KMS-11 (cell line): ENCODE measurements around the gene RPRD1A.
"Not testable (repeated sequence)": the region's sequence is repeated elsewhere in the genome, so short reads cannot be mapped to it uniquely, and the experiment has no call there.

Experiments
- H2AFZ ChIP-seq: fragments of 200-600 bp; sonication (generic); 2 replicates; pipeline ENCODE4 v1.6.1; 2016; ENCODE audit warnings: antibody characterized with exemption, mixed run types, low read depth
- H3K27ac ChIP-seq: fragments of 200-600 bp; sonication (generic); 2 replicates; pipeline ENCODE4 v1.6.1; 2016; ENCODE audit warnings: mild to moderate bottlenecking, mixed run types
- H3K27me3 ChIP-seq: fragments of 200-600 bp; sonication (generic); 2 replicates; pipeline ENCODE4 v1.6.1; 2017; ENCODE audit warnings: mild to moderate bottlenecking, low read depth, mixed run types, moderate library complexity; ENCODE audit not compliant: insufficient read depth
- H3K36me3 ChIP-seq: fragments of 200-600 bp; sonication (generic); 2 replicates; pipeline ENCODE4 v1.6.1; 2017; ENCODE audit warnings: mild to moderate bottlenecking, mixed run types; ENCODE audit not compliant: insufficient read depth
- H3K4me1 ChIP-seq: fragments of 200-600 bp; sonication (generic); 2 replicates; pipeline ENCODE4 v1.6.1; 2016; ENCODE audit warnings: mild to moderate bottlenecking, low read depth, mixed run types; ENCODE audit not compliant: poor library complexity, severe bottlenecking
- H3K4me2 ChIP-seq: fragments of 200-600 bp; sonication (generic); 2 replicates; pipeline ENCODE4 v1.7.0; 2016; ENCODE audit warnings: mild to moderate bottlenecking, mixed run types
- H3K4me3 ChIP-seq: fragments of 200-600 bp; sonication (generic); IDR thresholded peaks from 2 replicates; pipeline ENCODE4 v1.6.1; 2017; ENCODE audit warnings: low read depth, low read length, mixed read lengths; ENCODE audit not compliant: insufficient read depth
- H3K79me2 ChIP-seq: fragments of 200-600 bp; sonication (generic); 2 replicates; pipeline ENCODE4 v1.6.1; 2016; ENCODE audit warnings: low read depth, mixed run types; ENCODE audit not compliant: insufficient read depth
- H3K9ac ChIP-seq: fragments of 200-600 bp; sonication (generic); 2 replicates; pipeline ENCODE4 v1.6.1; 2016; ENCODE audit warnings: mild to moderate bottlenecking, mixed run types
- H4K20me1 ChIP-seq: fragments of 200-600 bp; sonication (generic); 2 replicates; pipeline ENCODE4 v1.6.1; 2016; ENCODE audit warnings: mild to moderate bottlenecking, mixed run types; ENCODE audit not compliant: insufficient read depth
- CTCF ChIP-seq: fragments of 200-600 bp; sonication (generic); conservative IDR thresholded peaks from 2 replicates; pipeline ENCODE4 v1.6.1; 2017; ENCODE audit warnings: low read depth, mild to moderate bottlenecking, antibody characterized with exemption, low read length, moderate library complexity, mixed read lengths

The RPRD1A gene

GRCh38 chr18:35972197-35973000 lies 95.0 kb downstream of the RPRD1A start, which contains the start of gene RMP24:
Gene RMP24 (plus strand): TSS chr18:35972679.
- H3K27ac ChIP-seq, result peak within 1 kb of the TSS; percentile 74
- peak within 1 kb of the TSS; percentile 81 for H2AFZ ChIP-seq
- H4K20me1 ChIP-seq, result no peaks in the 10 kb centered on the region
- peaks cover 20% of the 10 kb centered on the region for H3K79me2 ChIP-seq
- H3K4me1 ChIP-seq, result peaks cover 27% of the 10 kb centered on the region
- no peak for TF ChIP-seq CTCF
- H3K4me3 ChIP-seq, result no peak within 1 kb of the TSS
- peaks cover 6% of the 10 kb centered on the region; the same call in 1 of the 2 replicates for H3K36me3 ChIP-seq
- peak within 1 kb of the TSS; percentile 86 for H3K4me2 ChIP-seq
- peak within 1 kb of the TSS; percentile 61 for H3K9ac ChIP-seq
- H3K27me3 ChIP-seq, result no peaks in the 10 kb centered on the region

DNA sequence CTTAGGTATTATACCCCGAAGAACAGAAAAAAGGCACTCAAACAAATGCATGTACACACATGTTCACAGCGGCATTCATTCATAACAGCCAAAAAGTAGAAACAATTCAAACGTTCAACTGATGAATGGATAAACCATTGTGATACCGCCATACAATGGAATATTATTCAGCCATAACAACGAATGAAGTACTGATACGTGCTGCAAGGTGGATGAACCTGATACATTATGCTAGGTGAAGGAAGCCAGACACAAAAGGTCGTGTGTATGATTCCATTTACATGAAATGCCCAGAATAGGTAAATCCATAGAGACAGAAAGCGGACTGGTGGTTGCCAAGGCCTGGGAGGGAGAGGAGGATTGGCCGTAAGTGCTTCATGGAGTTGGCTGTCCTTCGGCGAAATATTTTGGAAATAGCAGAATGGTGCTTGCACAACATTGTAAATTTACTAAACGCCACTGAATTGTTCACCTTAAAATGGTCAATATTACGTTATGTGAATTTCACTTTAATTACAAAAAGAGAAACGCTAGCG lies 95.6 kb downstream of the RPRD1A start:
- H4K20me1 ChIP-seq, result no peaks in the 10 kb centered on the region
- no peaks in the 10 kb centered on the region for H3K27me3 ChIP-seq
- peaks cover 27% of the 10 kb centered on the region for H3K4me1 ChIP-seq
- H2AFZ ChIP-seq, result peak overlapping the region; percentile 81
- peak overlapping the region; percentile 57 for H3K4me2 ChIP-seq
- peaks cover 6% of the 10 kb centered on the region; the same call in 1 of the 2 replicates for H3K36me3 ChIP-seq
- peak overlapping the region; percentile 61; the same call in 1 of the 2 replicates for H3K9ac ChIP-seq
- H3K79me2 ChIP-seq, result peaks cover 20% of the 10 kb centered on the region
- peak overlapping the region; percentile 74 for H3K27ac ChIP-seq
- H3K4me3 ChIP-seq, result no peak overlapping the region
- no peak for TF ChIP-seq CTCF

DNA sequence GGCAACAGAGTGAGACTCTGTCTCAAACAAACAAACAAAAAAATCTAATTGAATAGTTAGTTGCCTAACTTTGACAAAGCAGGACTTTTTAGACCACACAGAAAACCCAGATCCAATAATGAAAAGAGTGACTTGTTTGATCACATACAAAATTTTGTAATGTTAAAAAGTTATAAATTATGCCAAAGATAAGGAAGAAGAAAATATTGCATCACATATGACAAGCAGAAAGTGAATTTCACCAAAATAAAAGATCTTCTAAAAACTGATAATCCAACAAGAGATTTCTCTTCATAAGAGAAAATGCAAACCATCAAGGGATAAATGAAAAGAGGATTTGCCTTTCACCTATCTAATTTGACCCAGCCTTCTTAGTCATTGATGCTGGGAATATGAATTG lies 97.7 kb downstream of the RPRD1A start:
- Histone ChIP-seq H3K36me3 (no peaks in the 10 kb centered on the region), H3K79me2 (peaks cover 20% of the 10 kb centered on the region), H4K20me1 (no peaks in the 10 kb centered on the region), H3K27ac (no peak overlapping the region), H3K9ac (no peak overlapping the region), H3K27me3 (no peaks in the 10 kb centered on the region), H3K4me2 (no peak overlapping the region), H3K4me1 (peaks cover 27% of the 10 kb centered on the region), H2AFZ (no peak overlapping the region), H3K4me3 (no peak overlapping the region)
- no peak for TF ChIP-seq CTCF

DNA sequence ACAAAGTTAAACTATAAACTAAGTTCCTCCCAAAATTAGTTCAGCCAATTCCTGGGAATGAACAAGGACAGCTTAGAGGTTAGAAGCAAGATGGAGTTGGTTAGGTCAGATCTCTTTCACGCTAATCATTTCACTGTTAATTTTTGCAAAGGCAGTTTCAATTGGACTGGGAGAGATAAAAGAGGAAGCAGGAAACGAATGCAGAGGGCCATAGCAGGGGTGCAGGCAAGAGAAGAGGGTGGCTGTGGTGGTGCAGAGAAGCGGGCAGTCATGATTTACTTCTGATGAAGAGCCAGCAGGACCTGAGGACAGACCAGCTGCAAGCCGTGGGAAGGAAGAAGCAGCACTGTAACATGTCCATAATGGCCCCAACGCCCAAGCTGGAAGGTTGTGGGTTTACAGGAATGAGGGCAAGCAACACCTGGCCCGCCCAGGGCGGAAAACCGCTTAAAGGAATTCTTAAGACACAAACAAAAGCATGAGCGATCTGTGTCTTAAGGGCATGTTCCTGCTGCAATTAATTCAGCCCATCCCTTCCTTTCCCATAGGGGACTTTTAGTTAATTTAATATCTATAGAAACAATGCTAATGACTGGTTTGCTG lies 99.0 kb downstream of the RPRD1A start:
- Histone ChIP-seq H3K4me2 (no peak overlapping the region), H3K9ac (no peak overlapping the region), H3K27me3 (no peaks in the 10 kb centered on the region), H3K4me3 (no peak overlapping the region), H3K79me2 (peaks cover 8% of the 10 kb centered on the region), H3K36me3 (no peaks in the 10 kb centered on the region), H3K27ac (no peak overlapping the region), H2AFZ (no peak overlapping the region), H4K20me1 (no peaks in the 10 kb centered on the region), H3K4me1 (peaks cover 16% of the 10 kb centered on the region)
- TF ChIP-seq CTCF, result no peak

GRCh38 chr18:35967866-35968265 lies 99.5 kb downstream of the RPRD1A start:
- not testable (repeated sequence) for H3K9ac ChIP-seq, H4K20me1 ChIP-seq, H3K27ac ChIP-seq, H3K36me3 ChIP-seq, H3K79me2 ChIP-seq, H3K27me3 ChIP-seq, H3K4me2 ChIP-seq, H2AFZ ChIP-seq, H3K4me3 ChIP-seq
- H3K4me1 ChIP-seq, result peaks cover 14% of the 10 kb centered on the region
